ENCODE measurements around the gene ZDHHC7. TPM values are rescaled to one million over a fixed set of nuclear protein-coding genes. Genes with fewer than 3 reads are reported as not detected.
A peak's percentile ranks its signal among the peaks of the same experiment; 100 is the strongest.

The ZDHHC7 gene
- total RNA-seq, 1 experiment from 2014 or later: 39.9 TPM

DNA sequence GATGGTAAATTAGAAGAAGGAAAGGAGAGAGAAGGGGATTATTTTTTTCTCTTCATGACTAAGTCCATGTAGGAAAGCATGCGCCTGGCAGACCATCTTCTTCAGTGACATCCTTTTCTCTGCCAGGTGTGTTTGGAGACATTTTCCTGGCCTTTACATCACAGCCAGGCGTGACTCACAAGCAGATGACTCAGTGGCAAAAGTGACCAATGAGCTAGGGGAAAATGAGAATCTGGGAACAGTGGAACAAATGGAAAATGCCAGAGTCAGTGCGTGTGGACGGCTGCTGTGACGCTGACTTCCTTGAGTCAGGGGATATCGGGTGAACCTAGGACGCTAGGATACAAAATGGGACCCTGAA, 25.7 kb upstream of the ZDHHC7 start:
- H3K9ac ChIP-seq (ENCODE audit: low read length): peak overlapping the region; percentile 36
- intact Hi-C loops (cut with micrococcal nuclease): no loop called here
- peak overlapping the region; percentile 49 for H3K27ac ChIP-seq (ENCODE audit: low read depth, low read length)
- H3K79me2 ChIP-seq (ENCODE audit: insufficient read depth, low read length): no peaks in the 10 kb centered on the region
- peak overlapping the region; percentile 3 to 32; a peak in 3 of 4 replicates for H3K4me3 ChIP-seq (replicated peaks in 1 of 2; ENCODE audit: low read depth in 1 of 2, low read length in 2 of 2)
- BruUV-seq (replicated peaks): no TSS peak
- RAD21 ChIA-PET (ENCODE audit: low non-redundant PET in 1 of 2, low total read pairs in 2 of 2, uncharacterized antibody in 2 of 2, unreplicated experiment in 2 of 2): no interaction called here
- H3K4me1 ChIP-seq (ENCODE audit: control insufficient read depth in 1 of 2, insufficient read depth in 2 of 2, low read length in 2 of 2): peaks cover 14 to 20% of the 10 kb centered on the region in 2 experiments
- no peaks in the 10 kb centered on the region; the same call in 1 of the 2 replicates for H3K27me3 ChIP-seq (ENCODE audit: insufficient read depth, low read length)
- no peaks in the 10 kb centered on the region for H3K9me3 ChIP-seq (ENCODE audit: control insufficient read depth in 1 of 2, insufficient read depth in 1 of 2, low read depth in 1 of 2, low read length in 2 of 2)
- peak; percentile 91 for ATAC-seq
- peak; percentile 96 for DNase-seq (ENCODE audit: low read depth, low spot score)
- H2AFZ ChIP-seq (ENCODE audit: low read depth, low read length, poor library complexity, severe bottlenecking): peak overlapping the region; percentile 28
- H3K4me2 ChIP-seq (ENCODE audit: low read length): peak overlapping the region; percentile 70
- no peaks in the 10 kb centered on the region for H4K20me1 ChIP-seq (ENCODE audit: insufficient read depth)
- H3K9me2 ChIP-seq (ENCODE audit: insufficient read depth): no peaks in the 10 kb centered on the region
- no peaks in the 10 kb centered on the region for H3K36me3 ChIP-seq (ENCODE audit: control insufficient read depth in 1 of 2, insufficient read depth in 2 of 2, low read length in 2 of 2)
- CTCF ChIA-PET: interaction anchor here (0.7 to 1.4 kb wide), 6 partner anchors 9 to 78 kb away, joined by 3 to 5 read pairs (median 4); partner anchors contain the start of gene KIAA0513
- POLR2A ChIA-PET: interaction anchor here (0.6 to 1.5 kb wide), 3 partner anchors 8 to 10 kb away, joined by 3 to 10 read pairs (median 4); partner anchors contain the start of gene KIAA0513
- TF ChIP-seq EZH2 (IDR thresholded peaks at IDR 0.05) (no peak), EGR1 (IDR thresholded peaks at IDR 0.05; ENCODE audit: low read depth) (no peak), JUND (IDR thresholded peaks at IDR 0.05) (no peak), YY1 (IDR thresholded peaks at IDR 0.05; ENCODE audit: extremely low read depth, insufficient replicate concordance, low read depth, low read length) (peak; percentile 76), CBX3 (IDR thresholded peaks at IDR 0.05; ENCODE audit: low read depth) (no peak), SP1 (IDR thresholded peaks at IDR 0.05; ENCODE audit: low read depth) (no peak), SRF (IDR thresholded peaks at IDR 0.05; ENCODE audit: low read depth) (no peak), ZNF274 (IDR thresholded peaks at IDR 0.05; ENCODE audit: low read depth, low read length) (no peak), SIN3A (IDR thresholded peaks at IDR 0.05; ENCODE audit: low read depth) (no peak), POLR2AphosphoS5 (IDR thresholded peaks at IDR 0.05; ENCODE audit: low read depth, low read length) (peak; percentile 62; the same call in 1 of the 2 replicates), CEBPB (IDR thresholded peaks at IDR 0.05; ENCODE audit: low read depth) (no peak), FOSL1 (IDR thresholded peaks at IDR 0.05; ENCODE audit: low read depth) (no peak), TCF7L2 (IDR thresholded peaks at IDR 0.05; ENCODE audit: borderline replicate concordance, extremely low read depth, insufficient read depth, insufficient read length) (peak; percentile 66), ELF1 (IDR thresholded peaks at IDR 0.05; ENCODE audit: borderline replicate concordance, low read depth) (no peak), RAD21 (IDR thresholded peaks at IDR 0.05; ENCODE audit: low read depth) (no peak), ZFX (IDR thresholded peaks at IDR 0.05) (no peak), EZH2phosphoT487 (IDR thresholded peaks at IDR 0.05; ENCODE audit: borderline replicate concordance) (no peak), POLR2A (IDR thresholded peaks at IDR 0.05; ENCODE audit: borderline replicate concordance, extremely low read depth, insufficient read depth, insufficient read length) (no peak)
- TF ChIP-seq, protein P1, sequence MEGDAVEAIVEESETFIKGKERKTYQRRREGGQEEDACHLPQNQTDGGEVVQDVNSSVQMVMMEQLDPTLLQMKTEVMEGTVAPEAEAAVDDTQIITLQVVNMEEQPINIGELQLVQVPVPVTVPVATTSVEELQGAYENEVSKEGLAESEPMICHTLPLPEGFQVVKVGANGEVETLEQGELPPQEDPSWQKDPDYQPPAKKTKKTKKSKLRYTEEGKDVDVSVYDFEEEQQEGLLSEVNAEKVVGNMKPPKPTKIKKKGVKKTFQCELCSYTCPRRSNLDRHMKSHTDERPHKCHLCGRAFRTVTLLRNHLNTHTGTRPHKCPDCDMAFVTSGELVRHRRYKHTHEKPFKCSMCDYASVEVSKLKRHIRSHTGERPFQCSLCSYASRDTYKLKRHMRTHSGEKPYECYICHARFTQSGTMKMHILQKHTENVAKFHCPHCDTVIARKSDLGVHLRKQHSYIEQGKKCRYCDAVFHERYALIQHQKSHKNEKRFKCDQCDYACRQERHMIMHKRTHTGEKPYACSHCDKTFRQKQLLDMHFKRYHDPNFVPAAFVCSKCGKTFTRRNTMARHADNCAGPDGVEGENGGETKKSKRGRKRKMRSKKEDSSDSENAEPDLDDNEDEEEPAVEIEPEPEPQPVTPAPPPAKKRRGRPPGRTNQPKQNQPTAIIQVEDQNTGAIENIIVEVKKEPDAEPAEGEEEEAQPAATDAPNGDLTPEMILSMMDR (IDR thresholded peaks at IDR 0.05 in 2 of 3, conservative IDR thresholded peaks at IDR 0.05 in 1 of 3; ENCODE audit: borderline replicate concordance in 1 of 3, insufficient read depth in 1 of 3, low read depth in 2 of 3, low read length in 2 of 3): no peak
- TF ChIP-seq, protein P2, sequence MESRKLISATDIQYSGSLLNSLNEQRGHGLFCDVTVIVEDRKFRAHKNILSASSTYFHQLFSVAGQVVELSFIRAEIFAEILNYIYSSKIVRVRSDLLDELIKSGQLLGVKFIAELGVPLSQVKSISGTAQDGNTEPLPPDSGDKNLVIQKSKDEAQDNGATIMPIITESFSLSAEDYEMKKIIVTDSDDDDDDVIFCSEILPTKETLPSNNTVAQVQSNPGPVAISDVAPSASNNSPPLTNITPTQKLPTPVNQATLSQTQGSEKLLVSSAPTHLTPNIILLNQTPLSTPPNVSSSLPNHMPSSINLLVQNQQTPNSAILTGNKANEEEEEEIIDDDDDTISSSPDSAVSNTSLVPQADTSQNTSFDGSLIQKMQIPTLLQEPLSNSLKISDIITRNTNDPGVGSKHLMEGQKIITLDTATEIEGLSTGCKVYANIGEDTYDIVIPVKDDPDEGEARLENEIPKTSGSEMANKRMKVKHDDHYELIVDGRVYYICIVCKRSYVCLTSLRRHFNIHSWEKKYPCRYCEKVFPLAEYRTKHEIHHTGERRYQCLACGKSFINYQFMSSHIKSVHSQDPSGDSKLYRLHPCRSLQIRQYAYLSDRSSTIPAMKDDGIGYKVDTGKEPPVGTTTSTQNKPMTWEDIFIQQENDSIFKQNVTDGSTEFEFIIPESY (IDR thresholded peaks at IDR 0.05; ENCODE audit: extremely low read depth, insufficient replicate concordance, low read length): no peak
- TF ChIP-seq, protein P3, sequence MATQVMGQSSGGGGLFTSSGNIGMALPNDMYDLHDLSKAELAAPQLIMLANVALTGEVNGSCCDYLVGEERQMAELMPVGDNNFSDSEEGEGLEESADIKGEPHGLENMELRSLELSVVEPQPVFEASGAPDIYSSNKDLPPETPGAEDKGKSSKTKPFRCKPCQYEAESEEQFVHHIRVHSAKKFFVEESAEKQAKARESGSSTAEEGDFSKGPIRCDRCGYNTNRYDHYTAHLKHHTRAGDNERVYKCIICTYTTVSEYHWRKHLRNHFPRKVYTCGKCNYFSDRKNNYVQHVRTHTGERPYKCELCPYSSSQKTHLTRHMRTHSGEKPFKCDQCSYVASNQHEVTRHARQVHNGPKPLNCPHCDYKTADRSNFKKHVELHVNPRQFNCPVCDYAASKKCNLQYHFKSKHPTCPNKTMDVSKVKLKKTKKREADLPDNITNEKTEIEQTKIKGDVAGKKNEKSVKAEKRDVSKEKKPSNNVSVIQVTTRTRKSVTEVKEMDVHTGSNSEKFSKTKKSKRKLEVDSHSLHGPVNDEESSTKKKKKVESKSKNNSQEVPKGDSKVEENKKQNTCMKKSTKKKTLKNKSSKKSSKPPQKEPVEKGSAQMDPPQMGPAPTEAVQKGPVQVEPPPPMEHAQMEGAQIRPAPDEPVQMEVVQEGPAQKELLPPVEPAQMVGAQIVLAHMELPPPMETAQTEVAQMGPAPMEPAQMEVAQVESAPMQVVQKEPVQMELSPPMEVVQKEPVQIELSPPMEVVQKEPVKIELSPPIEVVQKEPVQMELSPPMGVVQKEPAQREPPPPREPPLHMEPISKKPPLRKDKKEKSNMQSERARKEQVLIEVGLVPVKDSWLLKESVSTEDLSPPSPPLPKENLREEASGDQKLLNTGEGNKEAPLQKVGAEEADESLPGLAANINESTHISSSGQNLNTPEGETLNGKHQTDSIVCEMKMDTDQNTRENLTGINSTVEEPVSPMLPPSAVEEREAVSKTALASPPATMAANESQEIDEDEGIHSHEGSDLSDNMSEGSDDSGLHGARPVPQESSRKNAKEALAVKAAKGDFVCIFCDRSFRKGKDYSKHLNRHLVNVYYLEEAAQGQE (IDR thresholded peaks at IDR 0.05; ENCODE audit: low read depth): no peak
- TF ChIP-seq, protein P4, sequence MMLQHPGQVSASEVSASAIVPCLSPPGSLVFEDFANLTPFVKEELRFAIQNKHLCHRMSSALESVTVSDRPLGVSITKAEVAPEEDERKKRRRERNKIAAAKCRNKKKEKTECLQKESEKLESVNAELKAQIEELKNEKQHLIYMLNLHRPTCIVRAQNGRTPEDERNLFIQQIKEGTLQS (IDR thresholded peaks at IDR 0.05): no peak
